ENCODE results near the gene SOS1. TPM values are rescaled to one million over a fixed set of nuclear protein-coding genes. Genes with fewer than 3 reads are reported as not detected.
"Not testable (repeated sequence)": the region's sequence is repeated elsewhere in the genome, so short reads cannot be mapped to it uniquely, and the experiment has no call there.

Gene SOS1
- total RNA-seq, 2 donors from 2014 or later = 13.7 to 67.6 TPM

DNA sequence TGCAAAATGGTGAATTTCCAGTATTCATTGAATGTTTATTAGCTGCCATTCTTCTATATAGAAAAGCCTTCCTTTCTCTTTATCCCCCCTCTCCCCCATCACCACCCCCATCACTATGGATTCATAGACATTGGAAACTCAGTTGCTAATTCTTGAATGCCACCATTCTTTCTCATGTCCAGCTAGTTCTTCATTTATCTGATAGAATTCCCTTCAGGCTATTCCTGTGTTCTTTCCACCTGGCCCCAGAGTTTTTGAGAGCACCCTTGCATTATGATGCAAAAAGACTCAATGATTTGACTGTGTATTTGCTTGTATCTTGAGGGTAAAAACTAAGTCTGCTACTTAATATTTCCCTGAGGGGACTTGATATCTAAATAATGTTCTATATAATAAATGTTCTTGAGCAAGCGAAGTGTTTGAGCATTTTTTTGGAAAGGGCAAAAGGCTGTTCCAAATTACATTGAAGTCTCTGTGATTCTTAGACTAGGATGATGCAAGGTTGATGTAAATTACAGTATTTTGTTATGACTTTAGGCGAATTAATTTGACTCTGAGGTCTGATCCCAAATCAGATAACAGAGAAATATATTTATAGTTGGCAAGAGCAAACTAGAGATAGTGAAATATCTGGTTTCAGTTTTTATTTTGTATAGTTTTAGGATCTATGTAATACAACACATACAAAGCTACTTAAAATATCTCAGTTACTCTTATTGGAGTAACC is 18.8 kb upstream of the SOS1 start:
- TF ChIP-seq POLR2A (IDR thresholded peaks at IDR 0.05) = no peak
- TF ChIP-seq, protein P1, sequence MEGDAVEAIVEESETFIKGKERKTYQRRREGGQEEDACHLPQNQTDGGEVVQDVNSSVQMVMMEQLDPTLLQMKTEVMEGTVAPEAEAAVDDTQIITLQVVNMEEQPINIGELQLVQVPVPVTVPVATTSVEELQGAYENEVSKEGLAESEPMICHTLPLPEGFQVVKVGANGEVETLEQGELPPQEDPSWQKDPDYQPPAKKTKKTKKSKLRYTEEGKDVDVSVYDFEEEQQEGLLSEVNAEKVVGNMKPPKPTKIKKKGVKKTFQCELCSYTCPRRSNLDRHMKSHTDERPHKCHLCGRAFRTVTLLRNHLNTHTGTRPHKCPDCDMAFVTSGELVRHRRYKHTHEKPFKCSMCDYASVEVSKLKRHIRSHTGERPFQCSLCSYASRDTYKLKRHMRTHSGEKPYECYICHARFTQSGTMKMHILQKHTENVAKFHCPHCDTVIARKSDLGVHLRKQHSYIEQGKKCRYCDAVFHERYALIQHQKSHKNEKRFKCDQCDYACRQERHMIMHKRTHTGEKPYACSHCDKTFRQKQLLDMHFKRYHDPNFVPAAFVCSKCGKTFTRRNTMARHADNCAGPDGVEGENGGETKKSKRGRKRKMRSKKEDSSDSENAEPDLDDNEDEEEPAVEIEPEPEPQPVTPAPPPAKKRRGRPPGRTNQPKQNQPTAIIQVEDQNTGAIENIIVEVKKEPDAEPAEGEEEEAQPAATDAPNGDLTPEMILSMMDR (IDR thresholded peaks at IDR 0.05) = no peak

DNA sequence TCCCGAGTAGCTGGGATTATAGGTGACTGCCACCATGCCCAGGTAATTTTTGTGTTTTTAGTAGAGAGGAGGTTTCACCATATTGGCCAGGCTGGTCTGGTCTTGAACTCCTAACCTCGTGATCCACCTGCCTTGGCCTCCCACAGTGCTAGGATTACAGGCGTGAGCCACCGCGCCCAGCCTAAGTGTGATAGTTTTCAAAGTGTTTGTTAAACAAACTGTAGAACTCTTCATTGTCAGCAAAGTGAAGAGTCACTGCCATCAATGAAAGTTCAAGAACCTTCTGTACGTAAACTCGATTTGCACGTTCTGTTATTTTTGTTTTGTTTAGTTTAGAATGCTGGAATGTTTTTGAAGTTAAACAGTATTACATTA is 18.0 kb upstream of the SOS1 start:
- ATAC-seq = no peak
- no peak for DNase-seq
- Histone ChIP-seq H3K27ac (no peak overlapping the region), H3K4me3 (no peak overlapping the region), H3K27me3 (no peaks in the 10 kb centered on the region), H3K4me1 (peaks cover 7% of the 10 kb centered on the region), H3K9me3 (no peaks in the 10 kb centered on the region), H3K36me3 (replicated peaks in 1 of 2; ENCODE audit: insufficient read depth in 1 of 2, low read depth in 2 of 2) (no peaks in the 10 kb centered on the region)
- intact Hi-C loops (cut with DNase I) = no loop called here
- no peak for TF ChIP-seq POLR2A (IDR thresholded peaks at IDR 0.05)
- TF ChIP-seq, protein P1 (IDR thresholded peaks at IDR 0.05) = no peak
- WGBS, 2 donors = 81 to 89% methylated on average over 8 of the region's 8 CpGs

More for the DNA sequence above, 18.8 kb upstream of the SOS1 start:
- no peak overlapping the region for H3K27ac ChIP-seq
- H3K27me3 ChIP-seq = no peaks in the 10 kb centered on the region
- intact Hi-C loops (cut with DNase I) = no loop called here
- ATAC-seq (no peak), DNase-seq (no peak)
- H3K4me3 ChIP-seq = no peak overlapping the region
- 54 to 57% methylated on average over 2 of the region's 2 CpGs for WGBS, 2 donors
- peaks cover 7% of the 10 kb centered on the region for H3K4me1 ChIP-seq
- H3K9me3 ChIP-seq = no peaks in the 10 kb centered on the region
- H3K36me3 ChIP-seq (replicated peaks in 1 of 2; ENCODE audit: insufficient read depth in 1 of 2, low read depth in 2 of 2) = no peaks in the 10 kb centered on the region

DNA sequence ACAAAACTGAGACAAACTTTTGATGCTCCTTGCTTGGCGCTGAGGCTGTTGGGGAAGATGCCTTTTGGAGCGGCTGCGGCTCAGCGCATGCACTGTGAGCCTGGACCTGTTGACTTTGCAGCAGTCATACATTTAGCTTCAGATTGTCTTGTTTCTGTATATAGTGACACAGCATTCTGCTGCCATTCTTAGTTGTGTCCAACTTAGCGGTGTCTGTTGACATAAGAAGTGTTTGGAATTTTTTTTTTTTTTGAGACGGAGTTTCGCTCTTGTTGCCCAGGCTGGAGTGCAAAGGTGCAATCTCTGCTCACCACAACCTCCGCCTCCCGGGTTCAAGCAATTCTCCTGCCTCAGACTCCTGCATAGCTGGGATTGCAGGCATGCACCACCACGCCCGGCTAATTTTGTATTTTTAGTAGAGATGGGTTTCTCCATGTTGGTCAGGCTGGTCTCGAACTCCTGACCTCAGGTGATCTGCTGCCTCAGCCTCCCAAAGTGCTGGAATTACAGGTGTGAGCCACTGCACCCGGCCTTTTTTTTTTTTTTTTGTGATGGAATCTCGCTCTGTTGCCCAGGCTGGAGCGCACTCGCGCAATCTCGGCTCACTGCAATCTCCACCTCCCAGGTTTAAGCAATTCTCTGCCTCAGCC is 17.5 kb upstream of the SOS1 start:
- H3K36me3 ChIP-seq (replicated peaks in 1 of 2; ENCODE audit: insufficient read depth in 1 of 2, low read depth in 2 of 2); H3K9me3 ChIP-seq; H3K4me1 ChIP-seq; H3K27ac ChIP-seq; DNase-seq; intact Hi-C loops (cut with DNase I); H3K27me3 ChIP-seq; ATAC-seq; H3K4me3 ChIP-seq: not testable (repeated sequence)
- 83 to 86% methylated on average over 18 of the region's 18 CpGs for WGBS, 2 donors

DNA sequence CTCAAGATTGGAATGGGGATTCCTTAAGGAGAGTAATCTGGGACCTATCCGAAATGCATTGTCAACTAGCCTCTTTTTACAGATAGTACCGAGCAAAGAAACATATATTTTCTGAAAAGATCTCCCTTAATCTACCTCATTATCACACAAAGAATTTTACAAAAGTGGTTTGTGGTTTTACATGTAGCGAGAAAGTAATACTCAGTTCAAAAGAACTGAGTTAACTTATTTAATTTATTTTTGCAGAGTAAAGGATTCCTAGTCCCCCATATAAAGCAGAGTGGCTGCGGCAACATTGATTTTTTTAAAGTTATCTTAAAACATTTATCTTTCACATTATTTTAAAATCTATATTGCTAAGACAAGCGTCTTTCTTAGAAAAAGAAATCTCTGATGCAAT is 15.9 kb upstream of the SOS1 start:
- no peak overlapping the region for H3K27ac ChIP-seq
- TF ChIP-seq, protein P1 (IDR thresholded peaks at IDR 0.05) = no peak
- no peak for TF ChIP-seq POLR2A (IDR thresholded peaks at IDR 0.05)
- 63 to 70% methylated on average over 5 of the region's 5 CpGs for WGBS, 2 donors
- H3K4me1 ChIP-seq = peaks cover 7% of the 10 kb centered on the region
- intact Hi-C loops (cut with DNase I) = no loop called here
- ATAC-seq = no peak
- DNase-seq = no peak
- no peaks in the 10 kb centered on the region for H3K9me3 ChIP-seq
- no peaks in the 10 kb centered on the region for H3K27me3 ChIP-seq
- H3K4me3 ChIP-seq = no peak overlapping the region
- no peaks in the 10 kb centered on the region for H3K36me3 ChIP-seq (replicated peaks in 1 of 2; ENCODE audit: insufficient read depth in 1 of 2, low read depth in 2 of 2)

DNA sequence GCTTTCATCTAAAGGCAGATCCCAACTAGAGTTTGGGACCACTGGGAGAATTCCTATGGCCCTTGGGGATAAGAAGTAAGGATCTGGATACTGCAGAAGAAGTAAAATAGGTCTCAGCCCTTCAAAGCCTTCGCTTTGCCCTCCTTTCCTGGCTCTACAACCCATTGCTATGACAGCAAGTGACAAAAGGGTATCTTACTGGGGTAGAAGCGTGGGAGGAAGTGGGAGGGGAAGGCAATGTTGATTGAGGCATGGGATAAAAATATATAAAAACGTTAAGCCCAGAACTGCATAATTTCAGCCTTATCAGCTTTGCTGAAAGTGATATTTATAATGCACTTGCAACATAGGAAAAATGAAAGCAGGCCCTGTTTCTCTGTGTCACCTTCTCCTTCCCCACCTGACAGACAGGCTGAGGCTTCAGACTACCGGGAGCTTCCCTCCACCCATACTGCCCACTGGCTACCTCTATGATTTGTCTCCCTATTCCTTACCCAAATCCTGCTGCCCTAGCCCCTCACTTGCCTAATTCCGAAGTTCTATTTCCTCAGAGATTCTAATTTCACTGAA is 14.9 kb upstream of the SOS1 start:
- TF ChIP-seq POLR2A (IDR thresholded peaks at IDR 0.05) = no peak
- TF ChIP-seq, protein P1 (IDR thresholded peaks at IDR 0.05) = no peak
- H3K27me3 ChIP-seq = no peaks in the 10 kb centered on the region
- ATAC-seq (no peak), DNase-seq (no peak)
- no peak overlapping the region for H3K27ac ChIP-seq
- no peaks in the 10 kb centered on the region for H3K9me3 ChIP-seq
- intact Hi-C loops (cut with DNase I) = no loop called here
- H3K4me3 ChIP-seq = no peak overlapping the region
- no peaks in the 10 kb centered on the region for H3K36me3 ChIP-seq (replicated peaks in 1 of 2; ENCODE audit: insufficient read depth in 1 of 2, low read depth in 2 of 2)
- 66 to 71% methylated on average over 5 of the region's 5 CpGs for WGBS, 2 donors
- H3K4me1 ChIP-seq = peaks cover 7% of the 10 kb centered on the region
